ENCODE results near the gene DCXR.

The DCXR gene

GRCh38 chr17:82008941-82009405 is 28.5 kb downstream of the DCXR start:
- DNase-seq = no peak

GRCh38 chr17:82008258-82008940 is 29.1 kb downstream of the DCXR start:
- DNase-seq = no peak

- no peak for DNase-seq
These were observed 29.8 kb downstream of the DCXR start for GRCh38 chr17:82007495-82008257.

GRCh38 chr17:82007228-82007494 is 30.3 kb downstream of the DCXR start:
- no peak for DNase-seq

- DNase-seq = no peak
These were observed 30.8 kb downstream of the DCXR start for GRCh38 chr17:82006468-82007227.

- DNase-seq = no peak
These were observed 31.7 kb downstream of the DCXR start for GRCh38 chr17:82005701-82006348.

GRCh38 chr17:82004517-82005455 is 32.7 kb downstream of the DCXR start:
- DNase-seq = no peak

GRCh38 chr17:82003411-82004381 is 33.8 kb downstream of the DCXR start:
- no peak for DNase-seq

GRCh38 chr17:82001571-82002056 is 35.9 kb downstream of the DCXR start:
- DNase-seq = no peak

GRCh38 chr17:82000803-82001570 is 36.5 kb downstream of the DCXR start:
- DNase-seq = no peak

GRCh38 chr17:81999976-82000802 is 37.3 kb downstream of the DCXR start:
- no peak for DNase-seq

GRCh38 chr17:81999587-81999975 is 37.9 kb downstream of the DCXR start:
- no peak for DNase-seq

GRCh38 chr17:81998691-81999438 is 38.6 kb downstream of the DCXR start:
- no peak for DNase-seq

- DNase-seq = no peak
These were observed 39.3 kb downstream of the DCXR start for GRCh38 chr17:81998212-81998611.

- no peak for DNase-seq
These were observed 40.6 kb downstream of the DCXR start for GRCh38 chr17:81996757-81997441.

- no peak for DNase-seq
These were observed 41.2 kb downstream of the DCXR start for GRCh38 chr17:81996232-81996756.

- DNase-seq = no peak
These were observed 41.9 kb downstream of the DCXR start for GRCh38 chr17:81995463-81996231.
